Heart left ventricle (tissue), 13 donors: ENCODE measurements around the gene COLEC12.

Experiments
- CTCF ChIP-seq, 12 donors: fragments of 200-600 bp; sonication (generic) in 4 of 12; IDR thresholded peaks; one replicate each; pipeline versions ENCODE4 v1.5.0 to v1.8.0; 2018 to 2022; ENCODE audit warnings: antibody characterized with exemption in 12 of 12, mild to moderate bottlenecking in 5 of 12
- POLR2A ChIP-seq, 2 donors: fragments of 450-650 bp; IDR thresholded peaks; one replicate each; pipeline ENCODE4 v1.6.1; 2017; ENCODE audit warnings: antibody characterized with exemption in 2 of 2, mild to moderate bottlenecking in 2 of 2, moderate library complexity in 2 of 2
- donor health status: ischemic (EF 13 %, LVEDD 7.1; RV severe dilation, severe dysfunction).
- donor health status: DM: no; HTN: yes; CAD: no.
- donor health status: DM: no; HTN: no; CAD: no.
- donor health status: ischemic (EF 25% LVEDD 6.9; RV normal size, moderate dysfunction).
- donor health status: ischemic (EF 25% LVEDD 5.7; RV mildly dilated, moderate dysfunction).
- donor health status: ischemic (EF 35%, LVEDD 5.7; RV mildly dilated, moderate dysfunction).
- donor health status: nonischemic (EF 11% LVEDD 7.7; RV severe dilation, severe dysfunction).
- donor health status: DM: yes; HTN: yes; CAD: no.
- donor health status: PGD.
- donor health status: ischemic (EF 29% LVEDD 5.4; RV normal size, mild dysfunction).
- donor health status: nonischemic (EF 23%, LVEDD 6.1; RV moderate dilation, normal function).

DNA sequence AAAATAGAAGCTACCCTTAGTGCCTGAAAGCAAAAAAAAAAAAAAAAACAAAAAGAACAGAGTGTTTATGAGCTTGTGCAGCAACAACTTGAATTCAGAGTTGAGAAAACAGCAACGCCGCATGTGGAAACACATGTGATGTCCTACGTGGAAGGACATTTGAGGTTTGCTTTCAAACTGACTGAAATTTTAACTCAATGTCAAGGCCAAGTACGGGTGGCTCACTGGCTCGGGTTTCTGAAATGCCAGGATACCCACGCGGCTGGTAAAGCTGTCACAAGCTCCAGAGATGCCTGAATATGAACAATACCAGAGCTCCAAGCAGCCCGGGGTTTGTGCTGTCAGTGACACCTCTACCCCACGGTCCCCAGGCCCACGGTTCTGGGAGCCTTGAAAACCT, 160.5 kb downstream of the COLEC12 start:
- TF ChIP-seq CTCF (IDR thresholded peaks at IDR 0.05) (no peak), POLR2A (IDR thresholded peaks at IDR 0.05) (no peak)
